ENCODE data around the gene BCL2L2. TPM values are rescaled to one million over a fixed set of nuclear protein-coding genes. Genes with fewer than 3 reads are reported as not detected.
"Not testable (repeated sequence)": the region's sequence is repeated elsewhere in the genome, so short reads cannot be mapped to it uniquely, and the experiment has no call there.

Gene BCL2L2
- total RNA-seq, 1 experiment from 2014 or later: 33.5 TPM

GRCh38 chr14:23323838-23324454, 17.3 kb downstream of the BCL2L2 start:
- intact Hi-C loops (cut with micrococcal nuclease): no loop called here
- TF ChIP-seq EZH2phosphoT487 (IDR thresholded peaks at IDR 0.05; ENCODE audit: borderline replicate concordance, low read length) (no peak), EZH2 (IDR thresholded peaks at IDR 0.05; ENCODE audit: low read length, unreplicated experiment) (no peak), CTCF (conservative IDR thresholded peaks at IDR 0.05; ENCODE audit: low read depth, low read length) (no peak)

GRCh38 chr14:23324455-23324846, 17.8 kb downstream of the BCL2L2 start:
- DNase-seq (no peak), ATAC-seq (no peak)
- Histone ChIP-seq H3K27me3 (ENCODE audit: low read length) (no peaks in the 10 kb centered on the region), H3K27ac (ENCODE audit: low read length) (no peak overlapping the region), H3K4me3 (ENCODE audit: low read length) (no peak overlapping the region), H2AFZ (ENCODE audit: low read length) (no peak overlapping the region), H3K9ac (ENCODE audit: low read length) (no peak overlapping the region), H4K20me1 (ENCODE audit: low read length) (peaks cover 11% of the 10 kb centered on the region; the same call in 1 of the 2 replicates), H3K9me3 (ENCODE audit: low read length) (no peaks in the 10 kb centered on the region), H3K36me3 (ENCODE audit: low read depth, low read length) (peaks cover 33% of the 10 kb centered on the region), H3K9me2 (replicated peaks; ENCODE audit: low read length) (no peaks in the 10 kb centered on the region), H3K4me1 (ENCODE audit: insufficient read depth, low read length) (peaks cover 17% of the 10 kb centered on the region), H3K79me2 (ENCODE audit: low read length) (peaks cover 26% of the 10 kb centered on the region), H3K4me2 (ENCODE audit: low read length) (no peak overlapping the region), H3F3A (ENCODE audit: low read length, unreplicated experiment) (peaks cover 3% of the 10 kb centered on the region)
- ChIA-PET POLR2A (ENCODE audit: unreplicated experiment) (no interaction called here), CTCF (interaction anchor here (0.5 kb wide), 1 partner anchor 36 kb away, joined by 5 read pairs; no protein-coding TSS in a partner anchor)
- BruUV-seq (replicated peaks): no TSS peak
- intact Hi-C loops (cut with micrococcal nuclease): no loop called here
- TF ChIP-seq EZH2 (IDR thresholded peaks at IDR 0.05; ENCODE audit: low read length, unreplicated experiment) (no peak), EZH2phosphoT487 (IDR thresholded peaks at IDR 0.05; ENCODE audit: borderline replicate concordance, low read length) (no peak), CTCF (conservative IDR thresholded peaks at IDR 0.05; ENCODE audit: low read depth, low read length) (no peak)

More at GRCh38 chr14:23323838-23324454, 17.3 kb downstream of the BCL2L2 start:
- Histone ChIP-seq H3K4me3 (ENCODE audit: low read length) (no peak overlapping the region), H3K4me1 (ENCODE audit: insufficient read depth, low read length) (peaks cover 17% of the 10 kb centered on the region), H4K20me1 (ENCODE audit: low read length) (peaks cover 11% of the 10 kb centered on the region; the same call in 1 of the 2 replicates), H3K9me2 (replicated peaks; ENCODE audit: low read length) (no peaks in the 10 kb centered on the region), H3K79me2 (ENCODE audit: low read length) (peaks cover 26% of the 10 kb centered on the region), H3K27ac (ENCODE audit: low read length) (no peak overlapping the region), H3K27me3 (ENCODE audit: low read length) (no peaks in the 10 kb centered on the region), H3K4me2 (ENCODE audit: low read length) (peak overlapping the region; percentile 94; the same call in 1 of the 2 replicates), H3K9me3 (ENCODE audit: low read length) (no peaks in the 10 kb centered on the region), H2AFZ (ENCODE audit: low read length) (no peak overlapping the region), H3F3A (ENCODE audit: low read length, unreplicated experiment) (peaks cover 3% of the 10 kb centered on the region), H3K36me3 (ENCODE audit: low read depth, low read length) (peaks cover 33% of the 10 kb centered on the region), H3K9ac (ENCODE audit: low read length) (no peak overlapping the region)
- BruUV-seq (replicated peaks): no TSS peak
- CTCF ChIA-PET: interaction anchor here (0.5 kb wide), 1 partner anchor 36 kb away, joined by 5 read pairs; no protein-coding TSS in a partner anchor
- DNase-seq (no peak), ATAC-seq (no peak)
- POLR2A ChIA-PET (ENCODE audit: unreplicated experiment): interaction anchor here (0.7 kb wide), 1 partner anchor 1892 kb away, joined by 3 read pairs; no protein-coding TSS in a partner anchor

- POLR2A ChIA-PET (ENCODE audit: unreplicated experiment): no interaction called here
- TF ChIP-seq CTCF (conservative IDR thresholded peaks at IDR 0.05; ENCODE audit: low read depth, low read length) (no peak), EZH2 (IDR thresholded peaks at IDR 0.05; ENCODE audit: low read length, unreplicated experiment) (no peak), EZH2phosphoT487 (IDR thresholded peaks at IDR 0.05; ENCODE audit: borderline replicate concordance, low read length) (no peak)
- intact Hi-C loops (cut with micrococcal nuclease): loop anchor here (5.0 kb wide), 1 partner anchor 132 kb away; no protein-coding TSS in a partner anchor
- Histone ChIP-seq H3K27me3 (ENCODE audit: low read length) (no peaks in the 10 kb centered on the region), H3K27ac (ENCODE audit: low read length) (no peak overlapping the region), H3F3A (ENCODE audit: low read length, unreplicated experiment) (peaks cover 3% of the 10 kb centered on the region), H3K9ac (ENCODE audit: low read length) (no peak overlapping the region), H3K9me2 (replicated peaks; ENCODE audit: low read length) (no peaks in the 10 kb centered on the region), H3K4me1 (ENCODE audit: insufficient read depth, low read length) (peaks cover 17% of the 10 kb centered on the region), H4K20me1 (ENCODE audit: low read length) (peaks cover 11% of the 10 kb centered on the region; the same call in 1 of the 2 replicates), H3K36me3 (ENCODE audit: low read depth, low read length) (peaks cover 29% of the 10 kb centered on the region), H3K4me2 (ENCODE audit: low read length) (no peak overlapping the region), H3K79me2 (ENCODE audit: low read length) (peaks cover 26% of the 10 kb centered on the region), H2AFZ (ENCODE audit: low read length) (no peak overlapping the region), H3K4me3 (ENCODE audit: low read length) (no peak overlapping the region), H3K9me3 (ENCODE audit: low read length) (no peaks in the 10 kb centered on the region)
- no peak for DNase-seq
- CTCF ChIA-PET: no interaction called here
- BruUV-seq (replicated peaks): no TSS peak
- ATAC-seq: no peak
These were observed 18.4 kb downstream of the BCL2L2 start for GRCh38 chr14:23324993-23325392.

GRCh38 chr14:23325746-23326145, 19.1 kb downstream of the BCL2L2 start:
- not testable (repeated sequence) for H3K4me2 ChIP-seq (ENCODE audit: low read length); H3K27ac ChIP-seq (ENCODE audit: low read length); H3K4me3 ChIP-seq (ENCODE audit: low read length); H3K9me3 ChIP-seq (ENCODE audit: low read length); H3K9ac ChIP-seq (ENCODE audit: low read length); H2AFZ ChIP-seq (ENCODE audit: low read length); H3K27me3 ChIP-seq (ENCODE audit: low read length); H3F3A ChIP-seq (ENCODE audit: low read length, unreplicated experiment); H3K9me2 ChIP-seq (replicated peaks; ENCODE audit: low read length); H3K4me1 ChIP-seq (ENCODE audit: insufficient read depth, low read length); ATAC-seq; DNase-seq; BruUV-seq (replicated peaks)
- Histone ChIP-seq H3K79me2 (ENCODE audit: low read length) (peaks cover 26% of the 10 kb centered on the region), H4K20me1 (ENCODE audit: low read length) (peaks cover 11% of the 10 kb centered on the region; the same call in 1 of the 2 replicates), H3K36me3 (ENCODE audit: low read depth, low read length) (peaks cover 24% of the 10 kb centered on the region)
- intact Hi-C loops (cut with micrococcal nuclease): loop anchor here (5.0 kb wide), 1 partner anchor 132 kb away; no protein-coding TSS in a partner anchor
- ChIA-PET POLR2A (ENCODE audit: unreplicated experiment) (interaction anchor here (0.6 kb wide), 1 partner anchor 150 kb away, joined by 3 read pairs; no protein-coding TSS in a partner anchor), CTCF (interaction anchor here (0.9 kb wide), 1 partner anchor 61 kb away, joined by 8 read pairs; no protein-coding TSS in a partner anchor)
